HG03039 (cell line): ENCODE results near the gene CP.

Source experiments
- ATAC-seq: cut with Tn5 transposase; IDR thresholded peaks from one replicate; pipeline ENCODE4 v1.9.1; 2021; ENCODE audit warnings: mild to moderate bottlenecking, moderate library complexity; ENCODE audit not compliant: unreplicated experiment

Gene CP

DNA sequence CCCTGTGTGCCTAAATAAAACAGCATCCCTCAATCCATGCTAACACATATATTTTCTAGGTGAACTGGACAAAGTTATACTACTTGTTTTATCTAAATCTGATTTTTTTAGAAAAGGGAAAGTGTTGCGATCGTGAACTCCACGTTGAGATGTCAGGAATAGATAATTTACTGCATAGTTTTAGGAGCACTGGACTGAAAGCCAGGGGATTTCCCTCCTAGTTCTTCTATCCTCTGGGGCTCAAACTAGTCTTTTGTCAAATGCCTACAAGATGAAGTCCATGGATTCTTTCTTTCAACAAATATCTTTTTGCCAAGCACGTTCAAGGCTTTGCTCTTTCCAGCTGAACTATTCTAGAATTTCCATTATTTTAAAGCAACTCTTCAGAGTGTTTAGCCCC, 92.8 kb downstream of the CP start:
- no peak for ATAC-seq

DNA sequence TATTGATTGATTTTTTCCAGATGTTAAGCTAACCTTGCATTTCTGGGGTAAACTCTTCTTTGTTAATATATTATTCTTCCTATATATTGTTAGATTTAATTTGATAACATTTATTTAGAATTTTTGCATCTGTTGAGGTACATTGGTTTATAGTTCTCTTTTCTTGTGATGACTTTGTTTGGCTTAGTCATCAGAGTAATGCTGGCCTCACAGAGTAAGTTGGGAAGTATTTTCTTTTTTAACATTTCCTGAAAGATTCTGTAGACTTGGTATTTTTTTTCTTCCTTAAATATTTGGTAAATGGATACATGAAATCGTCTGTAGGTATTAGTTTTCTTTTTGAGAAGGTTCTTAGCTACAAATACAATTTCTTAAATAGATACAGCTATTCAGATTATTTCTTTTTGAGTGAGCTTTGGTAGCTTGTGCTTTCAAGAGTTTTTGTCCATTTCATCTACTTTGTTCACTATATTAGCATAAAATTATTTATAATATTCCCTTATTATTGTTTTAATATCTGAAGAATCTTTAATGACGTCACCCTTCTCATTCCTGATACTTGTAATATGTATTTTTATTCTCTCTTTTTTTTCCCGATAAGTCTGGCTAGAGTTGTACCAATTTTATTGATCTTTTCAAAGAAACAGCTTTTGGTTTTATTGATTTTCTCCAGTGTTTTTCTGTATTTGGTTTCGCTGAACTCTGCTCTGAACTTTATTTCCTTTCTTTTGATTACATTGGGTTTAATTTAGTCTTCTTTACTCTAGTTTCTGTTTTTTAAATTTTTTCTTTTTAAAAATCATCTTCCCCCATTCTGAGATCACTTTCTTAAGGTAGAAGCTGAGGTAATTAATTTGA, 98.7 kb downstream of the CP start:
- no peak for ATAC-seq
